HCT116 (cell line): ENCODE data around the gene ASAP3. TPM values are rescaled to one million over a fixed set of nuclear protein-coding genes. Genes with fewer than 3 reads are reported as not detected.

Experiments used
- ATAC-seq: fragments of 200-7000 bp; cut with Tn5 transposase; 2 replicates; pipeline ENCODE4 v1.9.1; 2020; ENCODE audit warnings: mild to moderate bottlenecking, moderate library complexity
- BruUV-seq: library from RNA; stranded (reverse); fragments of 400-500 nt; replicated peaks from 2 replicates; lab custom pipeline; 2021; lab: Mats Ljungman, UMichigan
- CTCF ChIA-PET: fragments of 300-600 bp; sonication (Branson Sonifier 250); formaldehyde crosslinking; loops from one replicate; lab custom pipeline; 2021; ENCODE audit warnings: antibody characterized with exemption; lab: Charles Lee
- POLR2A ChIA-PET: fragments of 300-600, 350-600 bp; sonication (Branson Sonifier 250); formaldehyde crosslinking; loops from one replicate; lab custom pipeline; 2021; ENCODE audit warnings: antibody characterized with exemption; lab: Charles Lee
- RAD21 ChIA-PET, 2 experiments: fragments of 300-600 bp; sonication (Branson Sonifier 250); formaldehyde crosslinking; loops; one replicate each; lab custom pipeline; 2023; ENCODE audit warnings: low total read pairs in 2 of 2; ENCODE audit not compliant: uncharacterized antibody in 2 of 2, unreplicated experiment in 2 of 2, low non-redundant PET in 1 of 2; lab: Charles Lee
- DNase-seq: peaks from one replicate; pipeline ENCODE4 v3.0.0-alpha.2; 2010; ENCODE audit warnings: low read depth, low spot score
- H2AFZ ChIP-seq: fragments of 200-600 bp; shearing (Covaris generic), sonication (generic); 2 replicates; pipeline ENCODE4 v1.6.1; 2017; ENCODE audit warnings: low read depth, mixed run types, mixed read lengths, antibody characterized with exemption, low read length; ENCODE audit not compliant: poor library complexity, severe bottlenecking
- H3K27ac ChIP-seq: 2 replicates; pipeline ENCODE4 v1.5.1; 2012; ENCODE audit warnings: low read depth, low read length
- H3K27me3 ChIP-seq: fragments of 200-600 bp; sonication (generic); 2 replicates; pipeline ENCODE4 v1.6.1; 2016; ENCODE audit warnings: mixed run types, low read length, mixed read lengths; ENCODE audit not compliant: insufficient read depth
- H3K36me3 ChIP-seq, 2 experiments: fragments of 200-500 bp in 1 of 2; fragments of 200-600 bp in 1 of 2; sonication (Bioruptor generic) in 1 of 2; sonication (generic) in 1 of 2; 2 replicates each; pipeline versions ENCODE4 v1.5.1 to v1.6.1; 2014 to 2016; ENCODE audit warnings: low read length in 2 of 2, inconsistent platforms in 1 of 2, mixed read lengths in 1 of 2, mixed run types in 1 of 2; ENCODE audit not compliant: insufficient read depth in 2 of 2, control insufficient read depth in 1 of 2
- H3K4me1 ChIP-seq, 2 experiments: fragments of 200-600 bp in 1 of 2; sonication (generic) in 1 of 2; 2 replicates each; pipeline versions ENCODE4 v1.5.1 to v1.6.1; 2012 to 2017; ENCODE audit warnings: low read length in 2 of 2, inconsistent platforms in 1 of 2, mild to moderate bottlenecking in 1 of 2, mixed read lengths in 1 of 2, mixed run types in 1 of 2, moderate library complexity in 1 of 2; ENCODE audit not compliant: insufficient read depth in 2 of 2, control insufficient read depth in 1 of 2
- H3K4me2 ChIP-seq: fragments of 200-600 bp; sonication (generic); 2 replicates; pipeline ENCODE4 v1.6.1; 2017; ENCODE audit warnings: mixed run types, low read length, mixed read lengths
- H3K4me3 ChIP-seq, 2 experiments: fragments of 200-600 bp in 1 of 2; sonication (generic) in 1 of 2; replicated peaks in 1 of 2; 2 replicates each; pipeline ENCODE4 v1.5.1; 2011 to 2016; ENCODE audit warnings: low read length in 2 of 2, control low read depth in 1 of 2, low read depth in 1 of 2, mild to moderate bottlenecking in 1 of 2, mixed read lengths in 1 of 2, mixed run types in 1 of 2
- H3K79me2 ChIP-seq: fragments of 200-600 bp; sonication (generic); 2 replicates; pipeline ENCODE4 v1.6.1; 2017; ENCODE audit warnings: mild to moderate bottlenecking, mixed run types, low read length, moderate library complexity, mixed read lengths; ENCODE audit not compliant: insufficient read depth
- H3K9ac ChIP-seq: fragments of 200-600 bp; sonication (generic); 2 replicates; pipeline ENCODE4 v1.6.1; 2016; ENCODE audit warnings: low read length, mixed read lengths
- H3K9me2 ChIP-seq: fragments of 200-600 bp; sonication (generic), shearing (Covaris generic); 2 replicates; pipeline ENCODE4 v1.6.1; 2017; ENCODE audit warnings: mixed run types, mild to moderate bottlenecking, moderate library complexity; ENCODE audit not compliant: insufficient read depth
- H3K9me3 ChIP-seq, 2 experiments: fragments of 200-500 bp in 1 of 2; fragments of 200-600 bp in 1 of 2; sonication (Bioruptor generic) in 1 of 2; sonication (generic) in 1 of 2; 2 replicates each; pipeline ENCODE4 v1.6.1; 2014 to 2017; ENCODE audit warnings: low read length in 2 of 2, mixed read lengths in 2 of 2, inconsistent platforms in 1 of 2, low read depth in 1 of 2, mild to moderate bottlenecking in 1 of 2, mixed run types in 1 of 2, moderate library complexity in 1 of 2; ENCODE audit not compliant: control insufficient read depth in 1 of 2, insufficient read depth in 1 of 2
- H4K20me1 ChIP-seq: fragments of 200-600 bp; sonication (generic), shearing (Covaris generic); 2 replicates; pipeline ENCODE4 v1.6.1; 2017; ENCODE audit warnings: mixed run types, mild to moderate bottlenecking, moderate library complexity; ENCODE audit not compliant: insufficient read depth
- CBX3 ChIP-seq: IDR thresholded peaks from 2 replicates; pipeline ENCODE4 v1.6.1; 2012; ENCODE audit warnings: low read depth
- CTCF ChIP-seq, 3 experiments: fragments of 200-600 bp in 1 of 3; sonication (generic) in 1 of 3; IDR thresholded peaks in 2 of 3; conservative IDR thresholded peaks in 1 of 3; 2 replicates each; pipeline ENCODE4 v1.5.1; 2012 to 2017; ENCODE audit warnings: low read depth in 2 of 3, low read length in 2 of 3, antibody characterized with exemption in 1 of 3, borderline replicate concordance in 1 of 3, control low read depth in 1 of 3, mild to moderate bottlenecking in 1 of 3, mixed read lengths in 1 of 3, mixed run types in 1 of 3, moderate library complexity in 1 of 3; ENCODE audit not compliant: insufficient read depth in 1 of 3
- EGR1 ChIP-seq: IDR thresholded peaks from 2 replicates; pipeline ENCODE4 v1.6.1; 2012; ENCODE audit warnings: low read depth
- ELF1 ChIP-seq: IDR thresholded peaks from 2 replicates; pipeline ENCODE4 v1.6.1; 2012; ENCODE audit warnings: low read depth, borderline replicate concordance
- FOSL1 ChIP-seq: IDR thresholded peaks from 2 replicates; pipeline ENCODE4 v1.6.1; 2012; ENCODE audit warnings: low read depth
- JUND ChIP-seq: IDR thresholded peaks from 2 replicates; pipeline ENCODE4 v1.6.1; 2012
- SP1 ChIP-seq: IDR thresholded peaks from 2 replicates; pipeline ENCODE4 v1.6.1; 2012; ENCODE audit warnings: low read depth
- SRF ChIP-seq: IDR thresholded peaks from 2 replicates; pipeline ENCODE4 v1.6.1; 2012; ENCODE audit warnings: low read depth
- TCF7L2 ChIP-seq: IDR thresholded peaks from 2 replicates; pipeline ENCODE4 v1.7.0; 2011; ENCODE audit warnings: borderline replicate concordance, inconsistent platforms; ENCODE audit not compliant: insufficient read depth, insufficient read length; ENCODE audit errors: extremely low read depth
- YY1 ChIP-seq: IDR thresholded peaks from 2 replicates; pipeline ENCODE4 v1.6.1; 2011; ENCODE audit warnings: low read length, low read depth, moderate library complexity, mild to moderate bottlenecking; ENCODE audit not compliant: insufficient replicate concordance; ENCODE audit errors: extremely low read depth
- intact Hi-C: fragments of 100-400 bp; cut with micrococcal nuclease; formaldehyde crosslinking; loops from 2 replicates; pipeline ENCODE4 v1.10.0; 2022
- total RNA-seq: library from RNA; stranded (reverse); gene quantifications from one replicate; pipeline ENCODE4 v1.2.1, GENCODE V29; 2021; ENCODE audit not compliant: unreplicated experiment
- TF ChIP-seq, protein P1 (sequence below): IDR thresholded peaks from 2 replicates; pipeline ENCODE4 v1.6.1; 2012
- TF ChIP-seq, protein P2 (sequence below): IDR thresholded peaks from 2 replicates; pipeline ENCODE4 v1.6.1; 2012; ENCODE audit warnings: low read depth

ASAP3 gene
- total RNA-seq, 1 experiment from 2014 or later = 19.7 TPM

- no peaks in the 10 kb centered on the region for H4K20me1 ChIP-seq
- no peak overlapping the region for H3K4me3 ChIP-seq
- no peak overlapping the region for H3K27ac ChIP-seq
- no peaks in the 10 kb centered on the region for H3K9me2 ChIP-seq
- no peak overlapping the region for H2AFZ ChIP-seq
- H3K9me3 ChIP-seq = no peaks in the 10 kb centered on the region
- peaks cover 69% of the 10 kb centered on the region for H3K79me2 ChIP-seq
- CTCF ChIA-PET = interaction anchor here (1.3 to 2.0 kb wide), 3 partner anchors 11 to 30 kb away, joined by 4 to 20 read pairs (median 8); no protein-coding TSS in a partner anchor
- H3K4me2 ChIP-seq = no peak overlapping the region
- RAD21 ChIA-PET = interaction anchor here in 1 of 2 experiments (0.6 kb wide), 1 partner anchor 12 kb away, joined by 3 read pairs; no protein-coding TSS in a partner anchor
- TF ChIP-seq, protein P1, sequence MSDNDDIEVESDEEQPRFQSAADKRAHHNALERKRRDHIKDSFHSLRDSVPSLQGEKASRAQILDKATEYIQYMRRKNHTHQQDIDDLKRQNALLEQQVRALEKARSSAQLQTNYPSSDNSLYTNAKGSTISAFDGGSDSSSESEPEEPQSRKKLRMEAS = no peak
- TF ChIP-seq SRF = no peak
- no peak for TF ChIP-seq YY1
- TF ChIP-seq, protein P2, sequence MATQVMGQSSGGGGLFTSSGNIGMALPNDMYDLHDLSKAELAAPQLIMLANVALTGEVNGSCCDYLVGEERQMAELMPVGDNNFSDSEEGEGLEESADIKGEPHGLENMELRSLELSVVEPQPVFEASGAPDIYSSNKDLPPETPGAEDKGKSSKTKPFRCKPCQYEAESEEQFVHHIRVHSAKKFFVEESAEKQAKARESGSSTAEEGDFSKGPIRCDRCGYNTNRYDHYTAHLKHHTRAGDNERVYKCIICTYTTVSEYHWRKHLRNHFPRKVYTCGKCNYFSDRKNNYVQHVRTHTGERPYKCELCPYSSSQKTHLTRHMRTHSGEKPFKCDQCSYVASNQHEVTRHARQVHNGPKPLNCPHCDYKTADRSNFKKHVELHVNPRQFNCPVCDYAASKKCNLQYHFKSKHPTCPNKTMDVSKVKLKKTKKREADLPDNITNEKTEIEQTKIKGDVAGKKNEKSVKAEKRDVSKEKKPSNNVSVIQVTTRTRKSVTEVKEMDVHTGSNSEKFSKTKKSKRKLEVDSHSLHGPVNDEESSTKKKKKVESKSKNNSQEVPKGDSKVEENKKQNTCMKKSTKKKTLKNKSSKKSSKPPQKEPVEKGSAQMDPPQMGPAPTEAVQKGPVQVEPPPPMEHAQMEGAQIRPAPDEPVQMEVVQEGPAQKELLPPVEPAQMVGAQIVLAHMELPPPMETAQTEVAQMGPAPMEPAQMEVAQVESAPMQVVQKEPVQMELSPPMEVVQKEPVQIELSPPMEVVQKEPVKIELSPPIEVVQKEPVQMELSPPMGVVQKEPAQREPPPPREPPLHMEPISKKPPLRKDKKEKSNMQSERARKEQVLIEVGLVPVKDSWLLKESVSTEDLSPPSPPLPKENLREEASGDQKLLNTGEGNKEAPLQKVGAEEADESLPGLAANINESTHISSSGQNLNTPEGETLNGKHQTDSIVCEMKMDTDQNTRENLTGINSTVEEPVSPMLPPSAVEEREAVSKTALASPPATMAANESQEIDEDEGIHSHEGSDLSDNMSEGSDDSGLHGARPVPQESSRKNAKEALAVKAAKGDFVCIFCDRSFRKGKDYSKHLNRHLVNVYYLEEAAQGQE = no peak
- TF ChIP-seq CTCF (IDR thresholded peaks at IDR 0.05 in 2 of 3, conservative IDR thresholded peaks at IDR 0.05 in 1 of 3; ENCODE audit: borderline replicate concordance in 1 of 3, insufficient read depth in 1 of 3, low read depth in 2 of 3, low read length in 2 of 3) = no peak
- no peak for TF ChIP-seq JUND
- TF ChIP-seq EGR1 = no peak
- no peak for TF ChIP-seq ELF1
- no peak for TF ChIP-seq TCF7L2
- TF ChIP-seq CBX3 = no peak
- no peak for TF ChIP-seq FOSL1
- no peak for TF ChIP-seq SP1
- H3K9ac ChIP-seq = no peak overlapping the region
- intact Hi-C loops = no loop called here
- H3K27me3 ChIP-seq = no peaks in the 10 kb centered on the region
- BruUV-seq = no TSS peak
- peaks cover 0 to 18% of the 10 kb centered on the region in 2 experiments; a peak in 2 of 4 replicates for H3K36me3 ChIP-seq
- POLR2A ChIA-PET = no interaction called here
- DNase-seq (no peak), ATAC-seq (no peak)
- H3K4me1 ChIP-seq = peaks cover 38 to 64% of the 10 kb centered on the region in 2 experiments
Observed at GRCh38 chr1:23526329-23527041, 42.5 kb upstream of the ASAP3 start.
